GM18951 (cell line): Measurements from ENCODE around the gene EHD4.

Source experiments
- POLR2A ChIP-seq: IDR thresholded peaks from 4 replicates; pipeline ENCODE4 v1.6.1; 2011; ENCODE audit warnings: mild to moderate bottlenecking; ENCODE audit not compliant: insufficient read length, insufficient read depth; ENCODE audit errors: extremely low read depth
- in situ Hi-C: fragments of 300-500 bp; cut with MboI; formaldehyde crosslinking; loops from one replicate; pipeline ENCODE4 v1.12.0; 2022; ENCODE audit warnings: low sequenced_read_pairs, mixed read lengths, inconsistent platforms; ENCODE audit not compliant: unreplicated experiment

The EHD4 gene

DNA sequence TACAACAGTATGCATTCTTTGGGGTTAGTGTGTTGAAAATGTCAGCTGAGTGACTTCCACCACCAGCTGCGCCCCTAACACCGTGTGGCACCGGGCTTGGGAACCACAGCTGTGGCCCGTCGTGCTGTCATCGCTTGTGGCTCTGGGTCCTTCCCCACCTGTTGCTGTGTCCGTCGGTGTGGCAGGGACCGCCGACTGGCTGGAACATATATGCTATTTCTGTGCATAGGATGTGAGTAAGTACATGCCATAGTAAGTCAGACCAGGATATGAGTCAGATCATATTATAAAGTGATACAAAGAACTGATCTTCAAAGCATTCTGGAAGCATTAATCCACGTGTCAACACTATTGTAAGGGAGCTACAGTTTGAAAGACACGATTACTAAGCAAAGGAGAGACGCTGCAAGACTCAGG, 31.9 kb downstream of the EHD4 start:
- TF ChIP-seq POLR2A, result no peak
- in situ Hi-C loops, result no loop called here

DNA sequence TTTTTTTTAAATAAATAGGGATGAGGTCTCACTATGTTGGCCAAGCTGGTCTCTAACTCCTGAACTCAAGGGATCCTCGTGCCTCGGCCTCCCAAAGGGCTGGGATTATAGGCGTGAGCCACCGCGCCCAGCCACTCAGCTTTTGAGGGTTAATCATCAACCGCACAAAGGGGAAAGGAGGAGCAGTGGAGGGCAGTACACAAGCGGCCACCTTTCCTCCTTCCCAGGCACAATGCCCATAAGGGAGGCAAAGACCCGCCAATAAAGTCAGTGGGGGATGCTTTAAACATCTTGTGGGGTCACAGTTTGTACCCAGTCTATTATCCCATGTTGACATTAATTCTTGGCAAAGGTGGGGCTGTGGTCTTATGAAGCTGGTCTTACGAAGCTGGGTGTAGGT, 32.4 kb downstream of the EHD4 start:
- in situ Hi-C loops, result no loop called here
- no peak for TF ChIP-seq POLR2A

DNA sequence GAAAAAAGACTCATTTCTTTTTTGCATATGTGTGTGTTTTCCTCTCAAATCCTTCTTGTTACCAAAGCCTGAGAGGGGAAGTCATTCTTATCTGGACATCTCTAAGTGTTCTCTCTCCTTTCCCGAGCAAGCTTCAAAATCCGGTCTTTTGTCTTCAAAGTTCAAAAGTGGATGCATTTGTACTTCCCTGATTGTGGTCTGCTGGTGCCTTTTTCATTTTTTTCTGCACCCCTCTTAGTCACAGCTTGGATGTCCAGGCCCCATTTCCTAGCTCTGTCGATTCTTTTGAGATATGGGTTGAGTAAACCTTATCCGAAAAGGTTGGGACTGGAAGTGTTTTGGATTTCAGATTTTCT, 34.8 kb downstream of the EHD4 start:
- in situ Hi-C loops, result no loop called here
- no peak for TF ChIP-seq POLR2A

DNA sequence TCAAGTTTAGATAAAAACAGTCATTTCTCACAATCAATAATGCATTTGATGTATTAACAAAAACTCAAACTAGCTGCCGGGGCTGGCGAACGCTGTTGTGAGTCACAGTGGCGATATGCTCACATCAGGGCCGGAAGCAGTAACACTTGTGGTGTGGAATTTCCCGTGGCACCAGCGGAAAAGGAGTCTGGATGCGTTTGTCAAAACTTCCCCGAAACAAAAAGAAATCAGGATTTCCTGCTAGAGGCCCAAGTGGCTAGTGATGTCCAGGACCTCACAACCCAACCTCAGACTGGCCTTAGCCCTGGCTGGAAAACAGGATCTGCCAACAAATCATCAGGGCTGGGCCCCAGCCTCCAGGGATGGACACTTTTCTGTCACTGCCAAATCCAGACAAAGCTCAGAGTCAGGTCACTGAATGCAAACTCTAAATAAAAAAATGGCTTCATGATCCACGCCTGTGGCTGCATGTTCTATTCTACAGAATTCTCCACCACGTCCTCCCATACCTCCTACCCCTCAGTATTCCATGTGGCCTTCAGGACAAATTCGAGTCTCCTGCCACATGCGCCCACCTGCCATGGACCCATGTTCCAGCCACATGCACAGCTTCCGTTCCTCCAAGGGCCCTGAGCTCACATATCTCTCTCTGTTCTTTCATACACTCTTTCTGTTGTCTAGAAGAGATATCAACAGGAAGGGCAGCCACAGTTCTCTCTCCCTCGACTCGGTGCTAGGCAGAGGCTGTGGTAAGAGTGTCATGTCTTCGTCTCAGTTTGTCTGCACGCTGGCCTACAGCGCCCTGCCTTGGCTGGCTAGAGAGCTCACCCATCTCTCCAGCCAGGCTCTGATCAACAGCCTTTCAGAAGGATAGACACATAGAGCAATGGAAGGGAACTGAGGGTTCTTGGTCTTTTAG, 35.4 kb downstream of the EHD4 start:
- TF ChIP-seq POLR2A, result peak; percentile 15
- in situ Hi-C loops, result no loop called here

DNA sequence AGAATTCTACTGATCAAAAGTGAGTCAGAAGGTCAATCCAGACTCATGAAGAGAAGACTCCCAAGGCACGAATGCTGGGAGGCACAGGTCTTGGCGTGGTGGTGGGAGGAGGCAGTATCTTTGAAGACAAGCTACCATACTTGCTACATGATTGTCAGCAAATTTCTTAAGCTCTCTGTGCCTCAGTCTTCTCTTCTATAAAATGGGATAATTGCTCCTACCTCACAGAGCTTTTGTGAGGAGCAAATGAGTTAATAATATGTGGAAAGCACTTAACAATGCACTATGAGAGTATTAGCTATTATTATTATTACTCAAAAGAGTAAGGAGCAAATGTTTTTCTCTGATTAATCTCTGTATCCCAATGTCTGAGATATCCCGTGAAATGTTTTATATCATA, 36.2 kb downstream of the EHD4 start:
- in situ Hi-C loops, result no loop called here
- TF ChIP-seq POLR2A, result no peak

DNA sequence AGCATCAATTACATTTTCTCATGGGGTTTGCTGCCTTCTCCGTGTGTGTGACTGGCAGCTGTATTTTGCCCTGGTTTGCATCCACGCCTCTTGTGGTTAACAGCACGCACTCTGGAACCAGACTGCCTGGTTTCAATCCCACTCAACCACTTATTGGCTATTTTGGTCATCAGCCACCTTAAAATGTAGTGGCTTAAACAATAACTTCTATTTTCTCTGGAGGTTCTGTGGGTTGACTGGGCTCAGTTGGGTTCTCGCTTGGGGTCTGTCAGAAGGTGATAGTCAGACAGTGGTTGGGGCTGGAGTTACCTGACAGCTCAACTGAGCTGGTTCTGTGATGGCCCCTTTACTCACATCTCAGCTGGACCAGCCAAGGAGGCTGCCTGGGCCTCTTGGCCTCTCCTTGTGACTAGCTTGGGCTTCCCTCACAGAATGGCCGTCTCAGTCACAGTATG, 36.8 kb downstream of the EHD4 start:
- no peak for TF ChIP-seq POLR2A
- in situ Hi-C loops, result no loop called here

DNA sequence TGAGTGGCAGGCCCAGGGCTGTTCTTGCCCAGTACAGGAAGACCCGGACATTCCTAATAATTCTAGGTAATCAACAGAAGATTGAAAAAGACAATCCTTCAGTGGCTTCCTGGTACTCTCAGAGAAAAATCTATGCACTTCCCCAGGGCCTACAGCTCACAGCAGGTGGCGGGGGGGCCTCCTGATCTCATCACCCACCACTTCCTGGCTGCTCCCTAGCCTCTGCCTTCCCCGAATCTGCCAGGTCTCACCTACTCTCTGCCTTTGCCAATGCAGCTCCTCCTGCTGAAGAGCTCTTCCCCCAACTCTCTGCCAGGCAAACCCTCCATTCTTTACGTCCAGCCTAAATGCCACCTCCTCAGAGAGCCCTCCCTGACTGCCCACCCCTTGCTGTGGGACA, 37.5 kb downstream of the EHD4 start:
- in situ Hi-C loops, result no loop called here
- no peak for TF ChIP-seq POLR2A

DNA sequence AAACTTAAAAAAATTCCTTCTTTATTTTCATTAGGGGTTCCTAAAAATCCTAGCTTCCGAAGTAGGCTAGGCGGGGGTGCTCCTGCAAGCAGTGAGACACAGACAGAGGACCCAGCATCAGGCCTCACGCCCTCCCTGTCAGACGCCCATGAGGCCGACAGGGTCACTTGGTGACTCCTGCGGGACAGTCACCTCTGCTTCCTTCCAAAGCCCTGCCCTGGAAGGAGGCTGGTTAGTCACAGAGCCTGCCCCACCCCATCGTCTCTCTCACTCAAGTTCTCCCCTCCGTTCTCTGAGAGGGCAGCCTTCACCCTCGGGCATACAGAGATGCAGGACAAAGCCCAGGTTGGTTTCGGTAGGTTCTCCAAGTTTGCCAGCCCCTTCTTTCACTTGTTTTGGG, 38.6 kb downstream of the EHD4 start:
- TF ChIP-seq POLR2A, result no peak
- in situ Hi-C loops, result no loop called here

DNA sequence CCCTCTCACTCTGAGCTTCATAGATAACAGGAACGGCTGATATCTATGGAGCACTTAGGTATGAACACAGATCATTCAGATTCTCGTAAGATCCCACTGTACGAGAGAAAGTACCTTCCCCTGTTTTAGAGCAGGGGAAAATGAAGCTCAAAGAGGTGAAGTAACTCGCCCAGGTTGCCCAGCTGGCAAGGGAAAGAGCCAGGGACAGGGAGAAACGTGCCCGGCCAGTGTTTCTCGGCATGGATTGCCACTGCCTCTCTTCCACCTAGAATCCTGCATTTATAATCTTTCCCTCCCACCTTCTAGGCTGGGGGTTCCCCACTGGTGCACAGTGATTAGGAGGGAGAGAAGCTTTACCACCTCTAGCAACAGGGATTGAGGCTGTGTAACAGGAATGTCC, 39.0 kb downstream of the EHD4 start:
- in situ Hi-C loops, result no loop called here
- no peak for TF ChIP-seq POLR2A

DNA sequence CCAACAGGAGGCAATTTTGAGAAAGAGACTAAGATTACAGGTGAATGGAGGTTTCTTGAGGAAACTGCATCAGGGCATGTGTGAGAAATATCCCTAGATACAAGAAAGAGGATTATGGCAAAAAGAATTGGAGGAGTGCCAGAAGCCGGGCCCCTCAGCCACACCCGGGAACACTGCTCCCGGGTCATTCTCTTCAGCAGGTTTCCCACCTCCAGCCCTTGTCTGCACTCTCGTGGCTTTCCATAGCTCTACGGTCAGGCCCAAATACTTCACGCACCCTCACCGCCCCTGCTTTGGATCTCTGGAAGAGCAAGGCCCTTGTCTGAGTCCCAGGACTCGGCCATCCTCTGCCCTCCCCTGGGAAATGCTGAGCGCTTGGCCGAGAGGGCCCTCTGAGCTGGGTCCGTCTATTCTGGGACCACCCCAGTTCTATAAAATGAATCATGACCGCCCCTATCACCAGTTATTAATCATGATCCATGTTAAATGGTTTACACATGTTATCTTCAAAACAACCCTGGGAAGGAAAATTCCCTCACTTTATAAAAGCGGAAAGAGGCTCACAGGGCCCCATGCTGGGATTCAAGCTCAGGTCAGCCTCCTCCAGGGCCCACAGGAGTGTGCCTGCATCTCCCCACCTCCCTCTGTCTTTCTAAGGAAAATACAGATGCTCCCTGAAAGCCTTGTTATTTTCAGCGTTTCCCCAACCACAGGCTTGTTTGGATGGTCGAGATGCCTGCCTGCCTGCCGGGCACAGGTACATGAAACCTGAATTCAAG, 39.7 kb downstream of the EHD4 start:
- in situ Hi-C loops, result no loop called here
- TF ChIP-seq POLR2A, result no peak

DNA sequence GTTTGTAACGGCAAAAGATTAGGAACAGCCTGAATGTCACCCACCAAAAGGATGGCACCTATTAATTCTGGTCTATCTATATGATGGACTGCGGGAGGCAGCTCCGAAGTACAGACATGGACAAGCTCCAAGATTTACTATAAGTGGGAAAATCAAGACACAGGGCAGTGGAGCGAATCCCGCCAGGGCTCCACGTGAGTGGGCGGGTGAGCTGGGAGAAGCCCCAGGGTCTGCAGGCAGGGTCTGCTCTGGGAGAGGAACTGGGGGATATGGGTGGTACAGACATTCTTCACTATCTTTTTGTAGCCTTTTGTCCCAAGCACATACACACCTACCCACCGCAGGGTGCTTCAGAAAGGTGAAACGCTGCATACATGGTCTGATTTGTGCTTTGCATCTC, 40.3 kb downstream of the EHD4 start:
- no peak for TF ChIP-seq POLR2A
- in situ Hi-C loops, result no loop called here

DNA sequence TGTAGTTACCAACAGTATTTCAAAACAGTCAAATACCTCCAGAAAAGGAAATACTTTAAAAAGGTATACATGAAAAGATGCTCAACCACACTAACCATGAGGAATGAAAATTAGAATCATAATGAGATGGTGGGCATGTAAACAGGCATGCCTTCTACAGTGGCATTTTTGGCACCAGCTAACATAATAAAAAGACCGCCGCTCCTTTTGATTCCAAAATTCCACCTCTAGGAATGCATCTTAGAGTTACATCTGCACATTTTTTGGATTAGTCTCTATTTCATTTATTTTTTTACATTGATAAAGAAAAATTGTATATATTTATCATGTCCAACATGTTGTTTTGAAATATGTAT, 41.5 kb downstream of the EHD4 start:
- in situ Hi-C loops, result no loop called here
- TF ChIP-seq POLR2A, result no peak

DNA sequence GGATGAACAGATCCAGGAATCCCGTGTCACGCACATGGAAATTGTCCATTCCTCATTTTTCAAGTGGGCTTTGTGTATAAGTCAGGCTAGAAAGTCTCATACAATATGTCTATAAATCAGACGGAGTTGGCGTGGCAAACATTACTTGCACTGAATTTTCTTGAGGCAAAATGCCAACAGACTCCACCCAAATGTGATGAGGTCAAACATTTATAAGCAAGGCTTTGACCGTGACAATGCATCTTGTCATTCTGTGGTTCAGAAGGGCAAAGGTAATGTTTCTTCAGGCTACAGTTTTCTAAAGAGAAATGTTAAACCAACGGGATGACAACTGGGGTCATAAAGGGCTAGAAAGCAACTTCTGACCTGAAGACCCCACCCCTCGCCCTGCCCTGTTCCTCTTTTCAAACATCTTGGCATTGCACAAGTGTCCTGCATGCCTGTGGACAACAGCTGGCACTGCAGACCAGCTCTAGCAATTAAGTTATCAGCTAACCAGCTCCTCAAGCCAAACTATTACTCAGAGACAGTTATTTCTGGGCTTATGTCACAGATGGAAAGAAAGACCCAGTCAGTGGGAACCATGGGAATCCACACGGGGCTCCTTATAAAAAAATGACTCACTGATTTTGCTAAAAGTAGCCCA, 42.0 kb downstream of the EHD4 start:
- no peak for TF ChIP-seq POLR2A
- in situ Hi-C loops, result no loop called here
